GM23248 (cell line): ENCODE results near the gene PPP1R13B. TPM values are rescaled to one million over a fixed set of nuclear protein-coding genes. Genes with fewer than 3 reads are reported as not detected.

Experiments
- DNase-seq: peaks from one replicate; pipeline ENCODE4 v3.0.0-alpha.2; 2015
- H2AFZ ChIP-seq: fragments of 200-600 bp; sonication (generic); 2 replicates; pipeline ENCODE4 v1.6.1; 2016; ENCODE audit warnings: antibody characterized with exemption
- H3F3A ChIP-seq: fragments of 200-600 bp; sonication (generic); 2 replicates; pipeline ENCODE4 v1.6.1; 2016; ENCODE audit warnings: mild to moderate bottlenecking, antibody characterized with exemption, mixed run types; ENCODE audit not compliant: insufficient read depth
- H3K27ac ChIP-seq: fragments of 200-600 bp; sonication (generic); 2 replicates; pipeline ENCODE4 v1.5.1; 2016; ENCODE audit warnings: mild to moderate bottlenecking
- H3K27me3 ChIP-seq: fragments of 200-600 bp; sonication (generic); replicated peaks from 2 replicates; pipeline ENCODE4 v1.6.1; 2016; ENCODE audit warnings: mild to moderate bottlenecking; ENCODE audit not compliant: insufficient read depth
- H3K36me3 ChIP-seq: fragments of 200-600 bp; sonication (generic); 2 replicates; pipeline ENCODE4 v1.6.1; 2016; ENCODE audit warnings: low read depth, mild to moderate bottlenecking
- H3K4me1 ChIP-seq: fragments of 200-600 bp; sonication (generic); 2 replicates; pipeline ENCODE4 v1.6.1; 2016; ENCODE audit warnings: mild to moderate bottlenecking; ENCODE audit not compliant: insufficient read depth
- H3K4me2 ChIP-seq: fragments of 200-600 bp; sonication (generic); one replicate; pipeline ENCODE4 v1.6.1; 2016; ENCODE audit warnings: mild to moderate bottlenecking; ENCODE audit not compliant: unreplicated experiment
- H3K4me3 ChIP-seq: fragments of 200-600 bp; sonication (generic); 2 replicates; pipeline ENCODE4 v1.5.1; 2016; ENCODE audit warnings: mild to moderate bottlenecking
- H3K79me2 ChIP-seq: fragments of 200-600 bp; sonication (generic); 2 replicates; pipeline ENCODE4 v1.6.1; 2016; ENCODE audit warnings: mild to moderate bottlenecking; ENCODE audit not compliant: insufficient read depth
- H3K9ac ChIP-seq: fragments of 200-600 bp; sonication (generic); 2 replicates; pipeline ENCODE4 v1.6.1; 2016; ENCODE audit warnings: mild to moderate bottlenecking
- H3K9me2 ChIP-seq: fragments of 200-600 bp; sonication (generic); 2 replicates; pipeline ENCODE4 v1.6.1; 2016; ENCODE audit warnings: mixed run types, mild to moderate bottlenecking, moderate library complexity; ENCODE audit not compliant: insufficient read depth
- H3K9me3 ChIP-seq: fragments of 200-600 bp; sonication (generic); one replicate; pipeline ENCODE4 v1.6.1; 2017; ENCODE audit warnings: low read depth
- H4K20me1 ChIP-seq: fragments of 200-600 bp; sonication (generic); 2 replicates; pipeline ENCODE4 v1.6.0; 2016; ENCODE audit not compliant: insufficient read depth
- EZH2 ChIP-seq: fragments of 200-600 bp; sonication (generic); IDR thresholded peaks from 2 replicates; pipeline ENCODE4 v1.6.1; 2018; ENCODE audit warnings: antibody characterized with exemption, mild to moderate bottlenecking; ENCODE audit not compliant: insufficient read depth, poor library complexity, severe bottlenecking
- EZH2phosphoT487 ChIP-seq: fragments of 200-600 bp; sonication (generic); IDR thresholded peaks from 2 replicates; pipeline ENCODE4 v1.6.1; 2018; ENCODE audit warnings: antibody characterized with exemption, moderate library complexity, mild to moderate bottlenecking, low read depth; ENCODE audit not compliant: insufficient read depth
- WGBS, 2 experiments: methylation state at CpG; one replicate each; pipeline ENCODE4 v1.1.6; 2015 to 2017; ENCODE audit warnings: low lambda C conversion rate in 2 of 2, low coverage in 1 of 2; ENCODE audit errors: missing lambda C conversion rate in 2 of 2; 5-methylcytosine and 5-hydroxymethylcytosine counted together
- in situ Hi-C: fragments of 300-500 bp; cut with MboI; formaldehyde crosslinking; loops from 2 replicates; pipeline ENCODE4 v1.15.0; 2020
- polyA plus RNA-seq: library from polyadenylated mRNA; unstranded; fragments of >200 nt; fragmentation: Nextera tagmentation; extraction: Ambion mirVana; gene quantifications from 2 replicates; pipeline ENCODE4 v1.2.1, GENCODE V29; 2016
- total RNA-seq: library from RNA; depleted of rRNA; stranded (reverse); fragments of >200 nt; shearing (Covaris generic); gene quantifications from 2 replicates; pipeline ENCODE4 v1.2.3, GENCODE V29; 2014; rRNA removed

PPP1R13B gene, protein sequence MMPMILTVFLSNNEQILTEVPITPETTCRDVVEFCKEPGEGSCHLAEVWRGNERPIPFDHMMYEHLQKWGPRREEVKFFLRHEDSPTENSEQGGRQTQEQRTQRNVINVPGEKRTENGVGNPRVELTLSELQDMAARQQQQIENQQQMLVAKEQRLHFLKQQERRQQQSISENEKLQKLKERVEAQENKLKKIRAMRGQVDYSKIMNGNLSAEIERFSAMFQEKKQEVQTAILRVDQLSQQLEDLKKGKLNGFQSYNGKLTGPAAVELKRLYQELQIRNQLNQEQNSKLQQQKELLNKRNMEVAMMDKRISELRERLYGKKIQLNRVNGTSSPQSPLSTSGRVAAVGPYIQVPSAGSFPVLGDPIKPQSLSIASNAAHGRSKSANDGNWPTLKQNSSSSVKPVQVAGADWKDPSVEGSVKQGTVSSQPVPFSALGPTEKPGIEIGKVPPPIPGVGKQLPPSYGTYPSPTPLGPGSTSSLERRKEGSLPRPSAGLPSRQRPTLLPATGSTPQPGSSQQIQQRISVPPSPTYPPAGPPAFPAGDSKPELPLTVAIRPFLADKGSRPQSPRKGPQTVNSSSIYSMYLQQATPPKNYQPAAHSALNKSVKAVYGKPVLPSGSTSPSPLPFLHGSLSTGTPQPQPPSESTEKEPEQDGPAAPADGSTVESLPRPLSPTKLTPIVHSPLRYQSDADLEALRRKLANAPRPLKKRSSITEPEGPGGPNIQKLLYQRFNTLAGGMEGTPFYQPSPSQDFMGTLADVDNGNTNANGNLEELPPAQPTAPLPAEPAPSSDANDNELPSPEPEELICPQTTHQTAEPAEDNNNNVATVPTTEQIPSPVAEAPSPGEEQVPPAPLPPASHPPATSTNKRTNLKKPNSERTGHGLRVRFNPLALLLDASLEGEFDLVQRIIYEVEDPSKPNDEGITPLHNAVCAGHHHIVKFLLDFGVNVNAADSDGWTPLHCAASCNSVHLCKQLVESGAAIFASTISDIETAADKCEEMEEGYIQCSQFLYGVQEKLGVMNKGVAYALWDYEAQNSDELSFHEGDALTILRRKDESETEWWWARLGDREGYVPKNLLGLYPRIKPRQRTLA
- total RNA-seq (4.6 and 10.6 TPM in 2 replicates), polyA plus RNA-seq (2.0 and 2.4 TPM in 2 replicates)

DNA sequence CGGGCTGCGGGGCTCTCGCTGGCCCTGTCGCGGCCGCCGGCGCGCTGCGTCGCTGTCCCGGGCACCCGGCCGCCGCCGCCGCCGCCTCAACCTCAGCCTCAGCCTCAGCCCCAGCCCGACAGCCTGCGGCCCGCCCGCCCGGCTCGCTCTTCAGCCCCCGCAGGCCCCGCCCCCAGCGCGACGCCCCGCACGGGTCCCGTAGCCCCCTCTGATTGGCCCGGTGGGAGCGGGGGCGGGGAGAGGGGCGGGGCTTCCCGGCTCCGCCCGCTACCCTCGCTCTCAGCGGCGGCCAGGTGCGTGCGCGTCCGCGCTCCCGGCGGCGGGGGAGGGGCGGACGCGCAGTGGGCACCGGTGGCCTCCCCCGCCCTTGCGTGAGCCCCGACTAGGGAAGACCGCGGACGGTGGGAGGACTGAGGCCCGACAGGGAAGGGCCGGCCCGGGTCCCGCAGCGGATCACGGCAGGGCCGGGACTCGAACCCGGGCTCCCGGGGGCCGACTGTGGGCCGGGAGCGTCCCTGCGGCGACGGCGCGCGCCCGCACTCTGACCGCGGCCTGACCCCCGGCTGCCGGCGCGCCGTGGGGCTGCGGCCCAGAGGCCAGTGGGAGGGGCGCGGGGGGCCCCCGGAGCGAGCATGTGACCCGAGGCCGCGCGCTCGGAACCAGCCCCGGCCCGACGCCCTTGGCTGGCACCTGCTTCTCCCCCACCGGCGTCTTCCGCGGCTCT lies at the start of gene PPP1R13B:
Gene PPP1R13B (minus strand): TSS at position 125 of the 724 bp plus-strand sequence. CDS start 268 bp downstream, outside the sequence.
- in situ Hi-C loops, result no loop called here
- Histone ChIP-seq H3K36me3 (no peaks in the 10 kb centered on the region), H3K9me2 (no peaks in the 10 kb centered on the region), H3K27ac (no peak within 1 kb of the TSS), H3K9ac (peak within 1 kb of the TSS; percentile 66), H3K4me1 (no peaks in the 10 kb centered on the region; the same call in 1 of the 2 replicates), H3K4me2 (peak within 1 kb of the TSS; percentile 82), H3K9me3 (no peaks in the 10 kb centered on the region), H3K79me2 (peaks cover 12% of the 10 kb centered on the region; the same call in 1 of the 2 replicates), H3K4me3 (peak within 1 kb of the TSS; percentile 90), H2AFZ (peak within 1 kb of the TSS; percentile 90), H3K27me3 (no peaks in the 10 kb centered on the region), H4K20me1 (no peaks in the 10 kb centered on the region), H3F3A (no peaks in the 10 kb centered on the region)
- TF ChIP-seq EZH2phosphoT487, result no peak
- DNase-seq, result peak; percentile 94
- WGBS, 2 experiments, result 0 to 1% methylated on average over 18 to 82 of the region's 104 CpGs

DNA sequence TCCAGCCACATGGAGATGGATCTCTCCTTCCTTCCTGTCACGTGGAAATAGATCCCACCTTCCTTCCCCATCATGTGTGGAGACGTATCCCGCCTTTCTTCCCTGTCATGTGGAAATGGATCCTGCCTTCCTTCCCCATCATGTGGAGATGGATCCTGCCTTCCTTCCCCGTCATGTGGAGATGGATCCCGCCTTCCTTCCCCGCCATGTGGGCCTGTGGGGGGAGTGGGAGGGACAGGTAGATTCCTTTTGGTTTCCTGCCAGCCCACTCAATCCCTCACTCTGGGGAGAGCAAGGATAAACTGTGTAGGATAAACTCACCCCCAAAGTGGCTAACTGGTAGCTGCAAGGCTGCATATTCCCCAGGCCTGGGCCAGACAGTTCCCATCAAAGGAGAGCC lies 49.2 kb upstream of the PPP1R13B start:
- no peaks in the 10 kb centered on the region for H3F3A ChIP-seq
- H3K4me2 ChIP-seq, result no peak overlapping the region
- no peaks in the 10 kb centered on the region for H3K36me3 ChIP-seq
- H3K27me3 ChIP-seq, result no peaks in the 10 kb centered on the region
- no peaks in the 10 kb centered on the region for H4K20me1 ChIP-seq
- WGBS, 2 experiments, result 58 to 73% methylated on average over 6 of the region's 6 CpGs
- H3K9me3 ChIP-seq, result no peaks in the 10 kb centered on the region
- H3K4me1 ChIP-seq, result no peaks in the 10 kb centered on the region
- no peak overlapping the region for H3K9ac ChIP-seq
- no peak for DNase-seq
- no peaks in the 10 kb centered on the region for H3K79me2 ChIP-seq
- TF ChIP-seq EZH2phosphoT487, result no peak
- no peak for TF ChIP-seq EZH2
- in situ Hi-C loops, result no loop called here
- H2AFZ ChIP-seq, result no peak overlapping the region
- no peak overlapping the region for H3K4me3 ChIP-seq
- H3K9me2 ChIP-seq, result no peaks in the 10 kb centered on the region
- no peak overlapping the region for H3K27ac ChIP-seq

DNA sequence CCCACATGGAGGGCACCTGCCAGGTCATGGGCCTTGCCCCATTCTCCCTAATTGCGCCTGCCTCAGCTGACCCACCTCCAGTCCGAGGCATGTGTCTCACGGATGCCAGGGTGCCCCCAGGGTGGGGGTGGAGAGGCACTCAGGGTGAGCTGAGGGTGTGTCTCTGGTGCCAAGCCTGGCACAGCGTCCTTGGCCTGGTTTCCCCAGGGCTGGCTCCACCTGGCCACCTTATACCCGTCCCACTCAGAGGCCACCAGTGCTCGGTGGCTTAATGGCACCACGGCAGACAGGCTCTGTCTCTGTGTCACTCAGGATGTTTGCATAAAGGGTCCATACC lies 47.3 kb upstream of the PPP1R13B start:
- Histone ChIP-seq H3K9me3 (no peaks in the 10 kb centered on the region), H3K36me3 (no peaks in the 10 kb centered on the region), H3K4me3 (no peak overlapping the region), H4K20me1 (no peaks in the 10 kb centered on the region), H3K27me3 (no peaks in the 10 kb centered on the region), H3K9me2 (no peaks in the 10 kb centered on the region), H3F3A (no peaks in the 10 kb centered on the region), H3K4me1 (no peaks in the 10 kb centered on the region), H2AFZ (no peak overlapping the region), H3K9ac (no peak overlapping the region), H3K4me2 (no peak overlapping the region), H3K27ac (no peak overlapping the region), H3K79me2 (no peaks in the 10 kb centered on the region)
- 64 to 65% methylated on average over 7 of the region's 7 CpGs for WGBS, 2 experiments
- no peak for TF ChIP-seq EZH2
- no peak for TF ChIP-seq EZH2phosphoT487
- in situ Hi-C loops, result no loop called here
- DNase-seq, result no peak
